NCI-H748 treated with DMSO at 0.1 percent for 48 hours (cell line): ENCODE data around the gene YEATS4.
"Not testable (repeated sequence)": the region's sequence is repeated elsewhere in the genome, so short reads cannot be mapped to it uniquely, and the experiment has no call there.

ENCODE experiments used
- DNase-seq: peaks from one replicate; lab custom pipeline; 2025; lab: John Stamatoyannopoulos, UW

Gene YEATS4

GRCh38 chr12:69359531-69360347, at the start of gene YEATS4:
Gene YEATS4, plus strand, starts transcription at chr12:69359743. Its CDS starts 230 bp downstream, at chr12:69359973.
- DNase-seq, result peak; percentile 92

- DNase-seq, result no peak
These were observed 46.3 kb upstream of the YEATS4 start for GRCh38 chr12:69313209-69313608.

GRCh38 chr12:69316784-69317183, 42.8 kb upstream of the YEATS4 start:
- not testable (repeated sequence) for DNase-seq

- not testable (repeated sequence) for DNase-seq
These were observed 42.3 kb upstream of the YEATS4 start for GRCh38 chr12:69317233-69317632.

GRCh38 chr12:69318225-69318624, 41.3 kb upstream of the YEATS4 start:
- no peak for DNase-seq

GRCh38 chr12:69321351-69321750, 38.2 kb upstream of the YEATS4 start:
- no peak for DNase-seq

- DNase-seq, result no peak
These were observed 34.6 kb upstream of the YEATS4 start for GRCh38 chr12:69324797-69325466.

- no peak for DNase-seq
These were observed 31.1 kb upstream of the YEATS4 start for GRCh38 chr12:69328426-69328825.

GRCh38 chr12:69329669-69330428, 29.7 kb upstream of the YEATS4 start:
- DNase-seq, result no peak

GRCh38 chr12:69330475-69331473, 28.8 kb upstream of the YEATS4 start:
- DNase-seq, result no peak

GRCh38 chr12:69331519-69331908, 28.0 kb upstream of the YEATS4 start:
- no peak for DNase-seq

GRCh38 chr12:69331909-69332684, 27.4 kb upstream of the YEATS4 start:
- no peak for DNase-seq

GRCh38 chr12:69332815-69333358, 26.7 kb upstream of the YEATS4 start:
- DNase-seq, result no peak

GRCh38 chr12:69334158-69334557, 25.4 kb upstream of the YEATS4 start:
- no peak for DNase-seq

- no peak for DNase-seq
These were observed 22.0 kb upstream of the YEATS4 start for GRCh38 chr12:69337311-69338090.

- no peak for DNase-seq
These were observed 21.3 kb upstream of the YEATS4 start for GRCh38 chr12:69338120-69338859.

GRCh38 chr12:69338936-69339335, 20.6 kb upstream of the YEATS4 start:
- no peak for DNase-seq

- no peak for DNase-seq
These were observed 19.5 kb upstream of the YEATS4 start for GRCh38 chr12:69339999-69340398.

GRCh38 chr12:69341328-69341727, 18.2 kb upstream of the YEATS4 start:
- no peak for DNase-seq
